GM21381 (cell line): Measurements from ENCODE around the gene POLR2C.
"Not testable (repeated sequence)": the region's sequence is repeated elsewhere in the genome, so short reads cannot be mapped to it uniquely, and the experiment has no call there.

Experiments used
- ATAC-seq: cut with Tn5 transposase; IDR thresholded peaks from one replicate; pipeline ENCODE4 v1.9.1; 2021; ENCODE audit warnings: mild to moderate bottlenecking, moderate library complexity; ENCODE audit not compliant: unreplicated experiment

Gene POLR2C

GRCh38 chr16:57478396-57479204 lies 16.1 kb downstream of the POLR2C start:
- no peak for ATAC-seq

DNA sequence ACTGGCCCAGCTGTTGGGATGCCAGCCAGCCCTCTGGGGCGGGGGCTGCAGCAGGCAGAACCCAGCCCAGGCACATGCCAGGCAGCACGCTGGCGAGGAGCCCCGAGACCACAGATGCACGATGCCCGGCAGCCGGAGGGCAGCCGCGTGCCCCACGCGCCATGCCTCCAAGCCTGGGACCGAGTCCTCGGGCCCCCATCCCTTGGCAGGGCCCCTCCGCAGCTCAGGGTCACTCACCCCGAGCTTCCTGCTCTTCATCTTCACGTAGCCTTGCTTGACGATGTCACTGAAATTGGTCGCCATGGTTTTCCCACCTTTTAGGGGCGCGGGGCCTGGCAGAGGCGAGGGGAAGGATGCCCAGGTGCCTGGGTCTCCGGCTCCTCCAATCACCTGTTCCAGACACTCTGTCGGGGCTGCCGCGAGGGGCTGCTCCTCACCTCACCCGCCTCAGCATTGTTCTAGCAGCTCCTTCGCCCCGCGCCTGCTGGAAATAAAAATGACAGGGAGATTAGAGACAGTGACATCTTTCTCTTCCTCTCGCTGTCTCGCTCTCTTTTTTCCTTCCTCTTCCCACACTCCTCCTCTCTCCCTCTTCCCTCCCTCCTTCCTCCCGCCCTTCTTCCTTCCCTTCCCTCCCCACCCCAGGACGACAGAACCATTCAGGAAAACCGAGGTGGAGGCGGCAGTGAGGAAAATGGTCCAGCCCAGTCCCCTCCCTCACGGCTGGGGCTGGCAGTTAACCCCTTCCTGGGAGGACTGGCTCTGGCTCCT lies 16.9 kb downstream of the POLR2C start:
- no peak for ATAC-seq

GRCh38 chr16:57479976-57480753 lies 17.7 kb downstream of the POLR2C start:
- ATAC-seq, result no peak

DNA sequence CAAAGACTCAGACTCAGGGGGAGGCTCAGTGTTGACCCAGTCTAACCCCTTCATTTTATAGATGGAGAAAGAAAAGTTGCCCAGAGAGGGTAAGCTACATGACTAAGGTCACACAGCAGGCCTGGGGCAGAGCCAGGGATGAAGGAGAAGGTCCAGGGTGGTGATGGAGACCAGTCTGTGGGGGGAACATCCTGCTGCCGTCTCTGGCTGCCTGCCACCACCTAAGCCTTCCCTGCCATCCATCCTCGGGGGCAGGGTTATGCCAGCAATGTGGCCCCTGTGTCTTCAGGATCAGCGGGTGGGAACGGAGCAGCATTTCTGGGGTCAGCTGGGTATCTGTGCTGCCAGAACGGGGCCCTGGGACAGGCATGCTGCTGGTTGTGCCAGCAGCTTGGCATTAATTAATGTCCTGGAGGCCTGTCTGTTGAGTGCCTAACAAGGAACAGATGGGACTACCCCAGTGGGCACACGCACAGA lies 18.3 kb downstream of the POLR2C start:
- no peak for ATAC-seq

- ATAC-seq, result no peak
These were observed 18.9 kb downstream of the POLR2C start for GRCh38 chr16:57481421-57481820.

DNA sequence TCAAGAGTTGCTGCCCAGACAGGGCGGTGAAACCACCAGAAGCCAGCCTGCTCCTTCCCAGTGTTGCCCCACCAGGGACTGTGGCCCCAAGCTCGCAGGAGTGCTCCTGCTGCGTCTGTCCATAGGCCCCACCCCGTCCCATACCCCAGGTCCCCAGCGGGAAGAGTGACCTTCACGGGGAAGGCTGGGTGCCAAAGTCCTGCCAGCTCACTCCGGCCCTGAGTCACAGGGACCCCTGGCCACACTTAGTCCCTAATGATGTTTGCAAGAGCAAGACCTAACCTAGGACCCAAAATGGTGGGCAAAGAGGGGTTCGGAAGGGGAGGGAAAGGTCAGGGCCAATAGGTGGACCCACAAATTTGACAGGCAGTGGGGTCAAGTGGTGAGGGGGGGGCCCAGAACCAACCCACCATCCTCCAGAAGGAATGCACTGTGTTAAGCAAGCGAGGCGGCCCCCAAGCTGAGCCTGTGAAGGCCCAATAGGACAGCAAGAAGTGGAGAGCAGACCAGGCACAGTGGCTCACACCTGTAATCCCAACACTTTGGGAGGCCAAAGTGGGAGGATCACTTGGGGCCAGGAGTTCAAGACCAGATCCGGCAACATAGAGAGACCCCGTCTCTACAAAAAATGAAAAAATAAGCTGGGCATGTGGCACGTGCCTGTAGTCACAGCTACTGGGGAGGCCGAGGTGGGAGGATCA lies 20.5 kb downstream of the POLR2C start:
- ATAC-seq, result no peak

- no peak for ATAC-seq
These were observed 21.4 kb downstream of the POLR2C start for GRCh38 chr16:57483725-57484514.

GRCh38 chr16:57484515-57485005 lies 22.1 kb downstream of the POLR2C start:
- no peak for ATAC-seq

DNA sequence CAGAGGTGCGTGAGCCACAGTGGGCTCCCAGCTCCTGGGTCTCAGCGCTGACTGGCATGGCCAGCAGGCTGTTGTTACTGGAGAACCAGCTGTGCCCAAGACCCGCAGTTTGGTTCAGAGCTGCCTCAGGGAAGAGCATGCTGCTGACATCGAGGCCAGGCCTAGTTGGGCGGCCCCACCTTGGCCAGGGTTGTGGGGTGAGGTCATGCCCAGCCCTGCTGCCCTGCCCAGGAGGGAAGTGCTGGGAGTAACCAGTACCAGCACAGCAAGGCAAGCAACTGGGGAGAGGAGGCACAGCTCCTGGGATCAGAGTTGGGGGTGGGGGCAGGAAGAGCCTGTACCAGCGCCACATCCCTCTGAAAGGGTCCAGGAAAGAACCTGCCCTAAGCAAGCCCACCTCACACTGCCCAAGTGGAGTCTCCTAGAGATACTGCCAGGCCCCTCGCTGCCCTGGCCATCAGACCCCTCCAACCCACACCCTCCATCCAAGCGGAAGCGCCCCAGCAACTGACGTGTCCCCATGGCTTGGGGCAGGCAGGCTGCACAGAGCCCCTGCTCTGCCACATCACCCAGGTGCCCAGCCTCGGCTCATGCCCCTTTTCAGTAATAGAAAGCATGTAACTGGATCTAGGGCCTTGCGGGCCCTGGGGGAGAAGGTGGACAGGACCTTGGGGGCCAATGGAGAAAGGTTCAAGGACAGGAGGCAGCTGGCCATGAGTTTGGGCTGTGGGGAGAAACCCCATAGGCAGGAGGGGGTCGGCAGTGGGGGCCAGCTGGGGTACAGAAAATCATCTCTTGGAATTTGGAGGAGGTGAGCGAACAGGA lies 22.8 kb downstream of the POLR2C start:
- ATAC-seq, result no peak

DNA sequence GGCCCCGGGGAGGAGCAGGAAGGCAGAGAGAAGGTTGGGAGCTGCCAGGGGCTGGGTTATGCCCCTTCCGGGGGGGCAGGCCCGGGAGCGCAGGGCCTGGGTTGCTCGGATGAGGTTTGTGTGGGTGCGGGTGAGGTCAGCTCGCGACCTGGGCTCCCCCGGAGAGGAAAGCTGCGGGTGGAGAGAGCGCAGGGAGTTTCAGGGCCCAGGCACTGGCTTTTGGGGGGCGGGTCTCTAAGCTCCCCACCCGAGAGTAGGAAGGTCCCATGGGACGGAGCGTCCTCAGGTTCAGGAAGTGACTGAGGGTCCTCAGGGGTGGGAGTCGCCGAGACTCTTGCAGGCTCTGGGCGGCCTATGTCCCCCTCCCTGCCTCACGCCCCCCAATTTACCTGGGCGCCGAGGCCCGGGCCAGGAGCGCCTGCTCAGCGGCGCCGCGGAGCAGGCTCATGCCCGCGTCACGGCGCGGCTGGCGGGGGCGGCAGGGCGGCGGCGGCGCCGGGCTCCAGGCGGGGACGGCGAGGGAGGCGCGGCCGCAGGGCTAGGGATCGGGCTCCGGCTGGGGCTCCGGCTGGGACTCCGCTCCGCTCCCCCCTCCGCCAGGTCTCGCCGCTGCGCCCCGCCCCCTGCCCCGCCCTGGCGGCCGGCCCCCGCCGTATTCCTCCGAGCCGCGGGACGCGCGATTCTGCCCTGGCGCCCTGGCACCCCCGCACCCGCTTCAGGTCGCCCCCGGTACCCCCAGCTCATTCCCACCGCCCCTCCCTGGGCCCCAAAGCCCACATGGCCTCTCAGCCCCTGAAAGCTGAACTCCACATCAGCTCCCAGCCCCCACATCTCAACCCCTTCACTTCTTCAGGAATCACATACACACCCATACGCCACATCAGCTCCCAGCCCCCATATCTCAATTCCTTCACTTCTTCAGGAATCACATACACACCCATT lies 23.7 kb downstream of the POLR2C start, which contains the start of gene DOK4:
TSS of gene DOK4 (minus strand) at position 578 of the 942 bp plus-strand sequence. CDS start 6,986 bp downstream, outside the sequence.
- peak; percentile 88 for ATAC-seq

- ATAC-seq, result no peak
These were observed 24.7 kb downstream of the POLR2C start for GRCh38 chr16:57486858-57487834.

GRCh38 chr16:57489229-57489628 lies 26.8 kb downstream of the POLR2C start:
- ATAC-seq, result no peak

GRCh38 chr16:57493767-57494166 lies 31.3 kb downstream of the POLR2C start:
- no peak for ATAC-seq

GRCh38 chr16:57497121-57497520 lies 34.6 kb downstream of the POLR2C start:
- ATAC-seq, result no peak

- no peak for ATAC-seq
These were observed 35.6 kb downstream of the POLR2C start for GRCh38 chr16:57498031-57498430.

DNA sequence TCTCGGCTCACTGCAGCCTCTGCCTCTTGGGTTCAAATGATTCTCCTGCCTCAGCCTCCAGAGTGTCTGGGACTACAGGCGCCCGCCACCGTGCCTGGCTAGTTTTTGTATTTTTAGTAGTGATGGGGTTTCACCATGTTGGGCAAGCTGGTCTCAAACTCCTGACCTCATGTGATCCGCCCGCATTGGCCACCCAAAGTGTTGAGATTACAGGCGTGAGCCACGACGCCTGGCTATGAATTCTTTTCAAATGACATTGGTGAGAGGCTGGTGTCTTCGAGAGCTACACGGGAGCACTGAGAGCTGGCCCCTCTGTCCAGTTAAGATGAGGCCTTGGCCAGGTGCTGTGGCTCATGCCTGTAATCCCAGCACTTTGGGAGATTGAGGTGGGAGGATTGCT lies 37.5 kb downstream of the POLR2C start:
- not testable (repeated sequence) for ATAC-seq
